ENCODE results near the gene CDHR4.

GRCh38 chr3:49792371-49793150 lies 7.1 kb downstream of the CDHR4 start:
- TF ChIP-seq POLR2A (IDR thresholded peaks at IDR 0.05) = no peak
- TF ChIP-seq, protein P1, sequence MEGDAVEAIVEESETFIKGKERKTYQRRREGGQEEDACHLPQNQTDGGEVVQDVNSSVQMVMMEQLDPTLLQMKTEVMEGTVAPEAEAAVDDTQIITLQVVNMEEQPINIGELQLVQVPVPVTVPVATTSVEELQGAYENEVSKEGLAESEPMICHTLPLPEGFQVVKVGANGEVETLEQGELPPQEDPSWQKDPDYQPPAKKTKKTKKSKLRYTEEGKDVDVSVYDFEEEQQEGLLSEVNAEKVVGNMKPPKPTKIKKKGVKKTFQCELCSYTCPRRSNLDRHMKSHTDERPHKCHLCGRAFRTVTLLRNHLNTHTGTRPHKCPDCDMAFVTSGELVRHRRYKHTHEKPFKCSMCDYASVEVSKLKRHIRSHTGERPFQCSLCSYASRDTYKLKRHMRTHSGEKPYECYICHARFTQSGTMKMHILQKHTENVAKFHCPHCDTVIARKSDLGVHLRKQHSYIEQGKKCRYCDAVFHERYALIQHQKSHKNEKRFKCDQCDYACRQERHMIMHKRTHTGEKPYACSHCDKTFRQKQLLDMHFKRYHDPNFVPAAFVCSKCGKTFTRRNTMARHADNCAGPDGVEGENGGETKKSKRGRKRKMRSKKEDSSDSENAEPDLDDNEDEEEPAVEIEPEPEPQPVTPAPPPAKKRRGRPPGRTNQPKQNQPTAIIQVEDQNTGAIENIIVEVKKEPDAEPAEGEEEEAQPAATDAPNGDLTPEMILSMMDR (IDR thresholded peaks at IDR 0.05) = no peak
